ENCODE measurements around the gene ANXA11. TPM values are rescaled to one million over a fixed set of nuclear protein-coding genes. Genes with fewer than 3 reads are reported as not detected.

The ANXA11 gene
- total RNA-seq, 2 experiments from 2014 or later, result 93.9 to 164 TPM

DNA sequence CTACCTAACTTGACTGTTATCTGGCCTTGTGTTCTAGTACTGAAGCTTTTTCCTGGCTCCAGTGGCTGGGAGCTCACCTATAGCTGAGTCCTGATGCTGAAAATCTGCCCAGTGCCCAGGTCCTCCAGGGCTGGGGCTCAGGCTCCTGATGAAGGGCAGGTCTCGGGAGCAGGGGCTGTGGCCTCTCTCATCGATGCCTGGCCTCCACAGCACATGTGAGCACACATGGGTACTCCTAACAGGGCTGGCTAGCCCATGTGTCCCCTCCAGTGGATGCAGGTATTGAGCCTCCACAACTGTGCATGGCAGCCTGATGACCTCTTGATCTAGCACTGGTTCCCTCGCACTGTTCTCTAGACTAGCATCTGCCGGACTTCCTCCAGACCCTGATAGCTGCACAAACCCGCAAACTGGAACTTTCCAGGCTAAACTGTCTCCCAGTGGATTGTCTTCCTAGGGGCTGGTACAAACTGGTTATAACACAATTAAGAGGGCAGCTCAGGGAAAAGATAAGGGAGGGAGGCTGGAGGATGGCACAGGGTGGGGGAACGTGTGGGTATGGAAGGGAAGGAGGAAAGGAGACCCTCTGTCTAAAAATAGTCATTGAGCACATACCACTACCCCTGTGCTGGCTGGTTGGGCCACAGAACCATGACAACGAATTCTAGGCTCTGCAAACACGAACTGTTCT is 37.7 kb downstream of the ANXA11 start:
- Histone ChIP-seq H3K79me2 (ENCODE audit: insufficient read depth, low read depth, low read length) (no peaks in the 10 kb centered on the region), H3K9me3 (ENCODE audit: low read length) (no peaks in the 10 kb centered on the region), H3K4me1 (ENCODE audit: insufficient read depth, low read length, poor library complexity, severe bottlenecking) (no peaks in the 10 kb centered on the region), H3K4me3 (ENCODE audit: low read depth, low read length, poor library complexity, severe bottlenecking) (no peak overlapping the region), H4K20me1 (ENCODE audit: insufficient read depth, low read length) (no peaks in the 10 kb centered on the region; the same call in 1 of the 2 replicates), H3K27ac (ENCODE audit: low read depth, low read length, poor library complexity, severe bottlenecking) (no peak overlapping the region), H3K36me3 (ENCODE audit: insufficient read depth, low read length) (peaks cover 74% of the 10 kb centered on the region), H3K4me2 (ENCODE audit: low read length) (no peak overlapping the region), H3K9me2 (ENCODE audit: insufficient read depth, low read length) (no peaks in the 10 kb centered on the region), H2AFZ (ENCODE audit: low read length) (no peak overlapping the region)
- CTCF ChIA-PET (ENCODE audit: unreplicated experiment), result no interaction called here
- POLR2A ChIA-PET, result interaction anchor here (1.0 kb wide), 1 partner anchor 49 kb away, joined by 3 read pairs; no protein-coding TSS in a partner anchor
- no peak for DNase-seq (ENCODE audit: low spot score)
- TF ChIP-seq EZH2phosphoT487 (IDR thresholded peaks at IDR 0.05; ENCODE audit: borderline replicate concordance, low read depth, low read length), result no peak
- TF ChIP-seq, protein P1, sequence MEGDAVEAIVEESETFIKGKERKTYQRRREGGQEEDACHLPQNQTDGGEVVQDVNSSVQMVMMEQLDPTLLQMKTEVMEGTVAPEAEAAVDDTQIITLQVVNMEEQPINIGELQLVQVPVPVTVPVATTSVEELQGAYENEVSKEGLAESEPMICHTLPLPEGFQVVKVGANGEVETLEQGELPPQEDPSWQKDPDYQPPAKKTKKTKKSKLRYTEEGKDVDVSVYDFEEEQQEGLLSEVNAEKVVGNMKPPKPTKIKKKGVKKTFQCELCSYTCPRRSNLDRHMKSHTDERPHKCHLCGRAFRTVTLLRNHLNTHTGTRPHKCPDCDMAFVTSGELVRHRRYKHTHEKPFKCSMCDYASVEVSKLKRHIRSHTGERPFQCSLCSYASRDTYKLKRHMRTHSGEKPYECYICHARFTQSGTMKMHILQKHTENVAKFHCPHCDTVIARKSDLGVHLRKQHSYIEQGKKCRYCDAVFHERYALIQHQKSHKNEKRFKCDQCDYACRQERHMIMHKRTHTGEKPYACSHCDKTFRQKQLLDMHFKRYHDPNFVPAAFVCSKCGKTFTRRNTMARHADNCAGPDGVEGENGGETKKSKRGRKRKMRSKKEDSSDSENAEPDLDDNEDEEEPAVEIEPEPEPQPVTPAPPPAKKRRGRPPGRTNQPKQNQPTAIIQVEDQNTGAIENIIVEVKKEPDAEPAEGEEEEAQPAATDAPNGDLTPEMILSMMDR (conservative IDR thresholded peaks at IDR 0.05; ENCODE audit: low read length), result no peak
- no TSS peak for BruUV-seq (replicated peaks)
- intact Hi-C loops (cut with micrococcal nuclease; ENCODE audit: unreplicated experiment), result loop anchor here (2.0 kb wide), 1 partner anchor 37 kb away; the partner anchor contains the start of gene ANXA11

DNA sequence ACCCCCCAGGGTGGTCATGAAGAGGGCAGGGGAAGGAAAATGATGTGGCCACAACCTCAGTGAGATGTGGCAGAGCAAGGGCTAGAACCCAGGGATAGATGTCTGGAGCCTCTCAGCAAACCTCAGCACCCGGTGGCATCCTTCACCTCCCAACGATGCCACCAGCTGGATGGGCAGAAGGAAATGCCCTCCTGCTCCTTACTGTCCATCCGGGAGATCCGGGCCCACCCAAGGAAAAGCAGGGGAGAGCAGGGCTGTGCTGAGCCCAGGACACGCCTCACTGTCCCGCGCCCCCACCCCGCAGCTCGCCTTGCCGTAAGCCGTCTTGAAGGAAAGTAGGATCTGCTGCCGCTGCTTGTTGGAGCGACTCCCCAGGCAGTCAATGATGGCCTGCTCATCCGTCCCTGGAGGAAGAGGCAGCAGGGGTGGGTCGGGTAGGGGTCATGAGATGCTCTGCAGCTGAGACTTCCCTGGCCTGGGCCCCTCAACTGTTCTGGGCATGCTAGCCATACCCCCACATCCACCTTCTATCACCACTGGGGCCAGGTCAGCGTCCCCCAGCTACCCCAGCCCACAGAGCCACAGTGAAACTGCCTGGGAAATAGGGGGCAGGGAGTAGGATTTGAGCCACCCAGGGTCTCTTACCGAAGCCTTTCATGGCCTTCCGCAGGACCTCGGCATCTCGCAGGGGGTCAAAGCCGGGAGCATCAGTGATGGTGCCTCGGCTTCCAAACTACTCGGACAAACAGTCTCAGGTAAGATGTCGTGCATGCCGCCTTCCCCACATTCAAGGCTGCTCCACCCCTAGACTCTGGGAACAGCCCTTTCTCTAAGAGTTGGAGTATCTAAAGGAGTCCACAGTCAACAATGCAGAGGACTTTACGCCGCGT is 38.5 kb downstream of the ANXA11 start:
- H2AFZ ChIP-seq (ENCODE audit: low read length), result no peak overlapping the region
- no peaks in the 10 kb centered on the region for H3K4me1 ChIP-seq (ENCODE audit: insufficient read depth, low read length, poor library complexity, severe bottlenecking)
- no TSS peak for BruUV-seq (replicated peaks)
- H3K27ac ChIP-seq (ENCODE audit: low read depth, low read length, poor library complexity, severe bottlenecking), result no peak overlapping the region
- POLR2A ChIA-PET, result no interaction called here
- TF ChIP-seq EZH2phosphoT487 (IDR thresholded peaks at IDR 0.05; ENCODE audit: borderline replicate concordance, low read depth, low read length), result no peak
- TF ChIP-seq, protein P1 (conservative IDR thresholded peaks at IDR 0.05; ENCODE audit: low read length), result no peak
- H3K4me3 ChIP-seq (ENCODE audit: low read depth, low read length, poor library complexity, severe bottlenecking), result no peak overlapping the region
- H4K20me1 ChIP-seq (ENCODE audit: insufficient read depth, low read length), result no peaks in the 10 kb centered on the region; the same call in 1 of the 2 replicates
- DNase-seq (ENCODE audit: low spot score), result no peak
- no peak overlapping the region for H3K4me2 ChIP-seq (ENCODE audit: low read length)
- no peaks in the 10 kb centered on the region for H3K9me3 ChIP-seq (ENCODE audit: low read length)
- intact Hi-C loops (cut with micrococcal nuclease; ENCODE audit: unreplicated experiment), result no loop called here
- H3K79me2 ChIP-seq (ENCODE audit: insufficient read depth, low read depth, low read length), result no peaks in the 10 kb centered on the region
- CTCF ChIA-PET (ENCODE audit: unreplicated experiment), result no interaction called here
- H3K36me3 ChIP-seq (ENCODE audit: insufficient read depth, low read length), result peaks cover 76% of the 10 kb centered on the region
- H3K9me2 ChIP-seq (ENCODE audit: insufficient read depth, low read length), result no peaks in the 10 kb centered on the region

All from OCI-LY7 (cell line).